ENCODE data around the gene TMEM61. TPM values are rescaled to one million over a fixed set of nuclear protein-coding genes. Genes with fewer than 3 reads are reported as not detected.
"Not testable (repeated sequence)": the region's sequence is repeated elsewhere in the genome, so short reads cannot be mapped to it uniquely, and the experiment has no call there.

TMEM61 gene
- total RNA-seq, 2 experiments from 2014 or later = not detected

DNA sequence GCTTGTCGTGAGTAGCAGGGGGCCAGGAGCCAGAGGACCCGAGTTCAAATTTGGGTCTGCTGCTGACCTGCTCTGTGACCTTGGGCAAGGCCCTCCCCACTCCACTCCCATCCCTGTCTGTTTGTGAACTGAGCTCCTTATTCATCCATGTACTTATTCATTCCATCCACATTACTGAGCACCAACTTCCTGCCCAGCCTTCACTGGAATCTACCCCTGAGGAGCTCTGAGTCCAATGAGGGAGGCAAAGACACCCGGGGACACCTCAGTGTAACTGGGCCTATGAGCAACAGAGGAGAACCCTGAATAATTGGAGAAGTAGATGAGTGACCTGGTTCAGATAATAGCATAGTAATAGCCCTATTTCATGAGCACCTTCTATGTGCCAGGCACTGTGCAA is 27.2 kb downstream of the TMEM61 start:
- H3K9me3 Mint-ChIP-seq (ENCODE audit: insufficient read depth) = no peaks in the 10 kb centered on the region
- H3K27me3 Mint-ChIP-seq (ENCODE audit: low read depth) = peaks cover 4% of the 10 kb centered on the region
- ATAC-seq (no peak), DNase-seq (no peak)
- no peak overlapping the region for H3K27ac Mint-ChIP-seq
- ChIA-PET CTCF (interaction anchor here (1.9 kb wide), 1 partner anchor 12 kb away, joined by 7 read pairs; no protein-coding TSS in a partner anchor), POLR2A (no interaction called here)
- no peak overlapping the region for H3K4me3 Mint-ChIP-seq
- H3K4me1 Mint-ChIP-seq (ENCODE audit: low read depth) = no peaks in the 10 kb centered on the region
- no peaks in the 10 kb centered on the region for H3K36me3 Mint-ChIP-seq (ENCODE audit: low read depth)

DNA sequence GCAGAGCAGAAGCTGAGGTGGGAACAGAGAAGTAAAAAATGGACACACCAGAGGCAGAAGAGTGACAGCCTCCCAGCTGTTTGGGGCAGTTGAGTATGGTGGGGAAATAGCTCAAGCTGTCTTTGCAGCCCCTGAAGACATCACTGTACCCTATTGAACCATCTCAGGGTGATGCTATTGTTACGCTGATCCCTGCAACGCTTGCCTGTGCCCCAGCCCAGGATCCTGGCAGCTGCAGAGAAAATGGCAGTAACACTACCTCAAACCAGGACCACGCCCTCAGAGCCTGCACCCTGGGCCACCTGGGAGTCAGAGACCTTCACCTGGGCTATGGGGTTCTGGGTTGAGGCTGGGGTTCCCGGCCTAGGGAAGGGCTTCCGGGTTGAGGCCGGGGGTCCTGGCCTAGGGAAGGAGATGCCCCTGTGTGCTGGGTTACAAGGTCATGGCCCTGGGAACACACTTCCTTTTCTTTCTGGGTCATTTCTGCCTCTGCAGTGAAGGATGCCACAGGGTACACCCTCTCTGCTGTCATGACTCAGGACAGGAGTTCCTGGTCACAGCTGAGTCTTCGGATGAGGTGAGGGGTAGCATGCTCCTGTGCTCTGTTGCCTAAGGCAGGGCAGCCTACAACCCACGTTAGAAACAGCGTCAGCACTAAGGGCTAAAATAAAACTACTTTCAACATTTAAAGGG is 29.9 kb downstream of the TMEM61 start:
- POLR2A ChIA-PET = no interaction called here
- Mint-ChIP-seq H3K9me3 (ENCODE audit: insufficient read depth) (no peaks in the 10 kb centered on the region), H3K27ac (no peak overlapping the region), H3K36me3 (ENCODE audit: low read depth) (no peaks in the 10 kb centered on the region), H3K27me3 (ENCODE audit: low read depth) (peaks cover 12% of the 10 kb centered on the region), H3K4me1 (ENCODE audit: low read depth) (no peaks in the 10 kb centered on the region), H3K4me3 (no peak overlapping the region)
- DNase-seq (no peak), ATAC-seq (no peak)
- CTCF ChIA-PET = interaction anchor here (1.3 kb wide), 1 partner anchor 63 kb away, joined by 3 read pairs; no protein-coding TSS in a partner anchor

DNA sequence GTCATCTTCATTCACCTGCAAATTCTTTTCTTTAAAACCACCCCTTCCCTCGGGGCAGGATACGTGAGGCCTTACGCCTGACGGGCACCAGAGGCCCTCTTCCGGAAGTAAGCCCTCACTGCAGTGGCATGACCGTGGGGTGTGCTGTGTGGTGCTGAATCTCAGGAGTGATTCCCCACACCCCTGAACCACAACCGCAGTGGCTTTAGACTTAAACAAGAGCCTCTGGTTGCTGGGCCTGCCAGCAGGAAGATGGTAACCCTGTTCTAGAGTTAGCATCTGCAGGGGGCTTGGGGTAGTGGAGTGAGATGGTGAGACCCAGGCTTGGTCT is 30.4 kb downstream of the TMEM61 start:
- no peaks in the 10 kb centered on the region for H3K36me3 Mint-ChIP-seq (ENCODE audit: low read depth)
- no peaks in the 10 kb centered on the region for H3K4me1 Mint-ChIP-seq (ENCODE audit: low read depth)
- peak; percentile 40 for DNase-seq
- H3K27me3 Mint-ChIP-seq (ENCODE audit: low read depth) = peaks cover 13% of the 10 kb centered on the region
- no peak overlapping the region for H3K27ac Mint-ChIP-seq
- H3K9me3 Mint-ChIP-seq (ENCODE audit: insufficient read depth) = no peaks in the 10 kb centered on the region
- ATAC-seq = no peak
- ChIA-PET POLR2A (no interaction called here), CTCF (interaction anchor here (1.3 kb wide), 1 partner anchor 64 kb away, joined by 3 read pairs; no protein-coding TSS in a partner anchor)
- H3K4me3 Mint-ChIP-seq = no peak overlapping the region

GRCh38 chr1:55012661-55013060 is 32.2 kb downstream of the TMEM61 start:
- H3K36me3 Mint-ChIP-seq (ENCODE audit: low read depth) = no peaks in the 10 kb centered on the region
- no peaks in the 10 kb centered on the region for H3K4me1 Mint-ChIP-seq (ENCODE audit: low read depth)
- no peaks in the 10 kb centered on the region for H3K9me3 Mint-ChIP-seq (ENCODE audit: insufficient read depth)
- no peak overlapping the region for H3K27ac Mint-ChIP-seq
- DNase-seq = no peak
- no peak overlapping the region for H3K4me3 Mint-ChIP-seq
- ChIA-PET CTCF (interaction anchor here (0.7 to 1.8 kb wide), 3 partner anchors 9 to 16 kb away, joined by 3 to 7 read pairs (median 3); no protein-coding TSS in a partner anchor), POLR2A (no interaction called here)
- H3K27me3 Mint-ChIP-seq (ENCODE audit: low read depth) = peaks cover 20% of the 10 kb centered on the region
- no peak for ATAC-seq

DNA sequence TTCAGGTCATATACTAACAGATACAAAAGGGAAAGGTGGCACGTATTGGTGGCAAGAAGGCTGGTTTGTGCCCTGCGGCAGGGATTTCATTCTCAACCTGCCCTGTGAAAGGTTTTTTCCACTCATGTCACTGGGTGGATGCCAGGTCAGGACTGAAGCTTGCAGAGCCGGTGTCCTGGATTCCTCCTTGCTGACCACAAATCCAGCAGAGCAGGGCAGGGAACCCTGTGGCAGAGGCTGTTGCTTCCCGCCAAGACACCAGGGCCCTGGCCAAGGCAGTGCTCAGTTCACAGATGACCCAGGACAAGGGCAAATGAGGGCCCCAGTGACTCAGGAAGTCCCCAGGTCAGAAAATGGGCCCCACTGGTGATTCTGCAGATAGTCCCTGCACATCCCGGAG is 34.7 kb downstream of the TMEM61 start:
- ChIA-PET POLR2A (no interaction called here), CTCF (interaction anchor here (2.0 kb wide), 1 partner anchor 18 kb away, joined by 7 read pairs; no protein-coding TSS in a partner anchor)
- Mint-ChIP-seq H3K36me3 (ENCODE audit: low read depth) (no peaks in the 10 kb centered on the region), H3K9me3 (ENCODE audit: insufficient read depth) (no peaks in the 10 kb centered on the region), H3K27me3 (ENCODE audit: low read depth) (peaks cover 18% of the 10 kb centered on the region), H3K4me3 (no peak overlapping the region), H3K27ac (no peak overlapping the region), H3K4me1 (ENCODE audit: low read depth) (no peaks in the 10 kb centered on the region)
- DNase-seq (no peak), ATAC-seq (no peak)

DNA sequence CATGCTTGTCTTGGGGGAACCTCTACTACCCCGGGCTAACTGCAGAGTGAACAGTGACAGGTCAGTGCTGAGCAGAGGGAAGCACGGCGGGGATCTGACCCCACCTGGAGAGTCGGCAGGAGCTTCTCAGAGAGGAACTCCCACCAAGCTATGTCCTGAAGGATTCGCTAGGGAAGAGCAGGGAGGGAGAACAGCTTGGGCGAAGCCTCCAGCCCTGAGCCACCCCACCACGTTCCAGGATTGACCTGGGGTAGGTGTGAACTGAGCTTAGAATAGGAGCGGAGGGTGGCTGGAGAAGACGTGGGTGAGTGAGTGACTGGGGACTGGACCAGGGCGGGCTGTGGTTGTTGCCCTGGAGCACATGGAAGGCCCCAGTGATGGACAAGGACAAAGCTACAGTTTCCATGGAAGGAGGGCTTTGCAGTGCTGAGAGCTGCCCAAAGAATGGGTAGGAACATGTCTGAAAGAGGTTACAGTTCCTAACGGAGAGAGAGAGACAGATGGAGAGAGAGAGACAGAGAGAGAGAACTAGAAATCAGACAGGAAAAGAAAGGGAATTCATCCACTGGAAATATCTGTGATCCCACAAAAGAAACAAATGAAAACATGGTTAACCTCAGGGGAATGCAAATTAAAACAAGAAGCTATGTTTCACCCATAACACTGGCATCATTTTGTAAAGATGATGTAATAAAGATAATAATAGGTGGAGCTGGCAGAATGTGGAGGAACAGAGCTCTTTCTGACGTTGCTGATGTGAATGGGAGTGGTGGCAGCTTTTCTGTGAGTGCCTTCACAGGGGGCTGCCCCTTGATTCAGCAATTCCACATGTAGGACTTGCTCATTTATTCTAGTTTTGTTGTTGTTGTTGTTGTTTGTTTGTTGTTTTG is 35.5 kb downstream of the TMEM61 start:
- no peaks in the 10 kb centered on the region for H3K9me3 Mint-ChIP-seq (ENCODE audit: insufficient read depth)
- ATAC-seq (no peak), DNase-seq (no peak)
- no peak overlapping the region for H3K4me3 Mint-ChIP-seq
- H3K27me3 Mint-ChIP-seq (ENCODE audit: low read depth) = peaks cover 21% of the 10 kb centered on the region
- CTCF ChIA-PET = interaction anchor here (1.0 to 2.0 kb wide), 3 partner anchors 14 to 71 kb away, joined by 4 to 7 read pairs (median 6); no protein-coding TSS in a partner anchor
- no peaks in the 10 kb centered on the region for H3K4me1 Mint-ChIP-seq (ENCODE audit: low read depth)
- H3K27ac Mint-ChIP-seq = no peak overlapping the region
- POLR2A ChIA-PET = no interaction called here
- H3K36me3 Mint-ChIP-seq (ENCODE audit: low read depth) = no peaks in the 10 kb centered on the region

GRCh38 chr1:55018395-55018794 is 38.0 kb downstream of the TMEM61 start:
- peaks cover 19% of the 10 kb centered on the region for H3K27me3 Mint-ChIP-seq (ENCODE audit: low read depth)
- DNase-seq = no peak
- H3K9me3 Mint-ChIP-seq (ENCODE audit: insufficient read depth) = no peaks in the 10 kb centered on the region
- ATAC-seq = no peak
- ChIA-PET POLR2A (no interaction called here), CTCF (interaction anchor here (1.1 to 5.7 kb wide), 4 partner anchors 14 to 72 kb away, joined by 3 to 94 read pairs (median 4); no protein-coding TSS in a partner anchor)
- no peak overlapping the region for H3K4me3 Mint-ChIP-seq
- no peaks in the 10 kb centered on the region for H3K4me1 Mint-ChIP-seq (ENCODE audit: low read depth)
- no peaks in the 10 kb centered on the region for H3K36me3 Mint-ChIP-seq (ENCODE audit: low read depth)
- no peak overlapping the region for H3K27ac Mint-ChIP-seq

DNA sequence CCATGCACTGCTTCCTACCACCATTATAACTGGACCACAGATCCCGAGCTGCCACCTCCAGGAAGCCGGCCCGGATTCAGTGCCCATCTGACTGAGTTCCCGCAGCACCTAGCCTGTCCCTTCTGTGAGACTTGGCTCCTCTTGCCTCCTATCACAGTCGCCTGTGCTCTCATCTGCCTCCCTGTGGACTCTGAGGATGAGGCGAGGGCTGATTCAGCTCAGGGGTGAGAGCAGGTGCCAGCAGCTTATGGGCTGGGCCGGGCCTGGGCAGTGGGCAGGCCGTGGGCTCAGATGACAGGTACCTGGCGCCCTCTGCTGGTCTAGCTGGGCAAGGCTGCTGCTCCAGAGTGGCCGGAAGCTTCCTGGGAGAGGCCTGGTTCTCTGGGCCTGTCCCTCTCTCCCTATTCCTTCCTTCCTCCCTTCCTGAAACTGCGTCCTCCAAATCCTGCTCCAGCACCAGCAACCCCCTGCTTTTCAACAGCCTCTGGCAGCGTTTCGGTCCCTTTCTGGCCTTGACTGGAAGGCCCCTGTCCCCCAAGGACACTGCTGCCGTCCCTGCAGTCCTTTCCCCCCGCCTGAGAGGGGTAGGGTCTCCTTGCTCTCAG is 41.6 kb downstream of the TMEM61 start:
- Mint-ChIP-seq H3K9me3 (ENCODE audit: insufficient read depth) (no peaks in the 10 kb centered on the region), H3K27me3 (ENCODE audit: low read depth) (peaks cover 3% of the 10 kb centered on the region), H3K4me3 (no peak overlapping the region), H3K4me1 (ENCODE audit: low read depth) (peaks cover 3% of the 10 kb centered on the region), H3K36me3 (ENCODE audit: low read depth) (no peaks in the 10 kb centered on the region), H3K27ac (no peak overlapping the region)
- CTCF ChIA-PET = interaction anchor here (0.6 to 5.7 kb wide), 19 partner anchors 9 to 128 kb away, joined by 3 to 94 read pairs (median 5); partner anchors contain the start of gene BSND
- POLR2A ChIA-PET = no interaction called here
- ATAC-seq = peak; percentile 99
- DNase-seq = peak; percentile 78

GRCh38 chr1:55024163-55024562 is 43.7 kb downstream of the TMEM61 start:
- H3K9me3 Mint-ChIP-seq (ENCODE audit: insufficient read depth); H3K27ac Mint-ChIP-seq; H3K4me3 Mint-ChIP-seq; CTCF ChIA-PET; H3K4me1 Mint-ChIP-seq (ENCODE audit: low read depth); ATAC-seq; POLR2A ChIA-PET; DNase-seq; H3K27me3 Mint-ChIP-seq (ENCODE audit: low read depth); H3K36me3 Mint-ChIP-seq (ENCODE audit: low read depth): not testable (repeated sequence)

DNA sequence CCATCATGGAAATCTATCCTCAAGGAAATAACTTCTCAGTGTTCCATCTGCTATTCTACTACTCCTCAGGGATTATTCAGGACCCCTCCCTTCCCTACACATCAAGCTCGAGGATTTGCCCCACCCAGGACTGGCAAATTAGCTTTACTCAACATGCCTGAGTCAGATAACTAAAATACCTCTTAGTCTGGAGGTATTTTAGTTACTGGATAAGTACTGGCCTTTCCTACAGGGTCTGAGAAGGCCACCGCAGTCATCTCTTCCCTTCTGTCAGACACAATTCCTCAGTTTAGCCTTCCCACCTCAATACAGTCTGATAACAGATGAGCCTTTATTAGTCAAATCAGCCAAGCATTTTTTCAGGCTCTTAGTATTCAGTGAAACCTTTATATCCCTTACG is 46.3 kb downstream of the TMEM61 start:
- H3K27me3 Mint-ChIP-seq (ENCODE audit: low read depth); ATAC-seq; POLR2A ChIA-PET; H3K27ac Mint-ChIP-seq; CTCF ChIA-PET; H3K36me3 Mint-ChIP-seq (ENCODE audit: low read depth); H3K4me1 Mint-ChIP-seq (ENCODE audit: low read depth); H3K9me3 Mint-ChIP-seq (ENCODE audit: insufficient read depth); DNase-seq; H3K4me3 Mint-ChIP-seq: not testable (repeated sequence)

- H3K27ac Mint-ChIP-seq; H3K4me3 Mint-ChIP-seq; DNase-seq; POLR2A ChIA-PET; H3K4me1 Mint-ChIP-seq (ENCODE audit: low read depth); CTCF ChIA-PET; H3K36me3 Mint-ChIP-seq (ENCODE audit: low read depth); H3K9me3 Mint-ChIP-seq (ENCODE audit: insufficient read depth); ATAC-seq: not testable (repeated sequence)
- peaks cover 18% of the 10 kb centered on the region for H3K27me3 Mint-ChIP-seq (ENCODE audit: low read depth)
Measured at GRCh38 chr1:55031098-55031497, 50.7 kb downstream of the TMEM61 start.

- ChIA-PET POLR2A (no interaction called here), CTCF (no interaction called here)
- H3K27ac Mint-ChIP-seq = no peak overlapping the region
- DNase-seq = no peak
- H3K4me3 Mint-ChIP-seq = no peak overlapping the region
- no peaks in the 10 kb centered on the region for H3K4me1 Mint-ChIP-seq (ENCODE audit: low read depth)
- H3K9me3 Mint-ChIP-seq (ENCODE audit: insufficient read depth) = no peaks in the 10 kb centered on the region
- ATAC-seq = no peak
- H3K27me3 Mint-ChIP-seq (ENCODE audit: low read depth) = peaks cover 36% of the 10 kb centered on the region
- no peaks in the 10 kb centered on the region for H3K36me3 Mint-ChIP-seq (ENCODE audit: low read depth)
Measured at GRCh38 chr1:55033265-55033614, 52.8 kb downstream of the TMEM61 start.

All from activated CD8-positive, alpha-beta T cell treated with anti-CD3 and anti-CD28 coated beads, Interleukin-2, amount 10 ng/mL, durations not matched to agents 7 days and 5 days (primary cell).